PFSK-1 (cell line): ENCODE data around the gene ETV5.
A peak's percentile ranks its signal among the peaks of the same experiment; 100 is the strongest.

ENCODE experiments used
- FOXP2 ChIP-seq: optimal IDR thresholded peaks from 2 replicates; pipeline ENCODE3; 2011; ENCODE audit warnings: borderline replicate concordance, control low read depth, inconsistent platforms; ENCODE audit not compliant: insufficient read depth; ENCODE audit errors: extremely low read length, extremely low read depth
- POLR2AphosphoS5 ChIP-seq: IDR thresholded peaks from 2 replicates; pipeline ENCODE4 v1.6.1; 2012; ENCODE audit warnings: low read depth, mild to moderate bottlenecking, control low read depth, low read length, moderate library complexity
- SIN3A ChIP-seq: IDR thresholded peaks from 2 replicates; pipeline ENCODE4 v1.6.1; 2012; ENCODE audit warnings: mild to moderate bottlenecking, low read length, moderate library complexity, borderline replicate concordance; ENCODE audit not compliant: insufficient read depth
- TAF1 ChIP-seq: IDR thresholded peaks from 2 replicates; pipeline ENCODE4 v1.6.1; 2012; ENCODE audit warnings: low read length, control low read depth, borderline replicate concordance; ENCODE audit not compliant: insufficient read depth
- TF ChIP-seq, protein P1 (sequence below), 2 experiments: IDR thresholded peaks; 2 replicates each; pipeline versions ENCODE4 v1.6.1 to v1.8.0; 2011 to 2012; ENCODE audit warnings: low read depth in 2 of 2, low read length in 2 of 2, control low read depth in 1 of 2, inconsistent platforms in 1 of 2, mild to moderate bottlenecking in 1 of 2, moderate library complexity in 1 of 2; ENCODE audit not compliant: insufficient read depth in 1 of 2

Gene ETV5

DNA sequence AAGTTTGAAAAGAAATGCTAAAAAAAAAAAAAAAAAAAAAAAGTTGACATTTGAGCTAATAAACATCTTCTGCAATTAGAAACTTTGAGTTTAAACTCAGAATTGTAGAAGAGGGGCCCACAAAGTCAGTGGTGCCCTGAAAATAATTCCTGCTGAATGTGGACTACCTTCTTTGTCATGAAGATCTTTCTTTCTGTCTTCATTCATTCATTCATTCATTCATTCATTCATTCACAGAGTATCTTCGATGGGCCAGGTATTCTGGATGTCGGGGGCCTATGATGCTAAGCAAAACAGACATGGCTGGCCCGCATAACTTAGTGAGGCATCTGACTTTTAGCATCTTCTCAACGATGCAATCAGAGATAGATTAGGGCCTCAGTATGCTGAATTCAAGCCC, 24.6 kb downstream of the ETV5 start:
- TF ChIP-seq, protein P1, sequence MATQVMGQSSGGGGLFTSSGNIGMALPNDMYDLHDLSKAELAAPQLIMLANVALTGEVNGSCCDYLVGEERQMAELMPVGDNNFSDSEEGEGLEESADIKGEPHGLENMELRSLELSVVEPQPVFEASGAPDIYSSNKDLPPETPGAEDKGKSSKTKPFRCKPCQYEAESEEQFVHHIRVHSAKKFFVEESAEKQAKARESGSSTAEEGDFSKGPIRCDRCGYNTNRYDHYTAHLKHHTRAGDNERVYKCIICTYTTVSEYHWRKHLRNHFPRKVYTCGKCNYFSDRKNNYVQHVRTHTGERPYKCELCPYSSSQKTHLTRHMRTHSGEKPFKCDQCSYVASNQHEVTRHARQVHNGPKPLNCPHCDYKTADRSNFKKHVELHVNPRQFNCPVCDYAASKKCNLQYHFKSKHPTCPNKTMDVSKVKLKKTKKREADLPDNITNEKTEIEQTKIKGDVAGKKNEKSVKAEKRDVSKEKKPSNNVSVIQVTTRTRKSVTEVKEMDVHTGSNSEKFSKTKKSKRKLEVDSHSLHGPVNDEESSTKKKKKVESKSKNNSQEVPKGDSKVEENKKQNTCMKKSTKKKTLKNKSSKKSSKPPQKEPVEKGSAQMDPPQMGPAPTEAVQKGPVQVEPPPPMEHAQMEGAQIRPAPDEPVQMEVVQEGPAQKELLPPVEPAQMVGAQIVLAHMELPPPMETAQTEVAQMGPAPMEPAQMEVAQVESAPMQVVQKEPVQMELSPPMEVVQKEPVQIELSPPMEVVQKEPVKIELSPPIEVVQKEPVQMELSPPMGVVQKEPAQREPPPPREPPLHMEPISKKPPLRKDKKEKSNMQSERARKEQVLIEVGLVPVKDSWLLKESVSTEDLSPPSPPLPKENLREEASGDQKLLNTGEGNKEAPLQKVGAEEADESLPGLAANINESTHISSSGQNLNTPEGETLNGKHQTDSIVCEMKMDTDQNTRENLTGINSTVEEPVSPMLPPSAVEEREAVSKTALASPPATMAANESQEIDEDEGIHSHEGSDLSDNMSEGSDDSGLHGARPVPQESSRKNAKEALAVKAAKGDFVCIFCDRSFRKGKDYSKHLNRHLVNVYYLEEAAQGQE (IDR thresholded peaks at IDR 0.05; ENCODE audit: insufficient read depth in 1 of 2, low read depth in 2 of 2, low read length in 2 of 2) = no peak
- TF ChIP-seq POLR2AphosphoS5 = 0 out of 2 replicates have a peak, but pooled peaks have one; percentile 49

- TF ChIP-seq POLR2AphosphoS5 = no peak; the same call in 1 of the 2 replicates
- TF ChIP-seq FOXP2 = no peak
- TF ChIP-seq, protein P1 (IDR thresholded peaks at IDR 0.05; ENCODE audit: insufficient read depth in 1 of 2, low read depth in 2 of 2, low read length in 2 of 2) = no peak
- no peak for TF ChIP-seq TAF1
- TF ChIP-seq SIN3A = no peak
Observed at GRCh38 chr3:186083746-186084145, 25.1 kb downstream of the ETV5 start.

- TF ChIP-seq SIN3A (no peak), FOXP2 (no peak), POLR2AphosphoS5 (no peak), TAF1 (no peak)
- TF ChIP-seq, protein P1 (IDR thresholded peaks at IDR 0.05; ENCODE audit: insufficient read depth in 1 of 2, low read depth in 2 of 2, low read length in 2 of 2) = no peak
Observed at GRCh38 chr3:186082150-186082549, 26.7 kb downstream of the ETV5 start.

- no peak for TF ChIP-seq SIN3A
- TF ChIP-seq FOXP2 = no peak
Observed at GRCh38 chr3:186081678-186082077, 27.2 kb downstream of the ETV5 start.

GRCh38 chr3:186080849-186081438, 27.9 kb downstream of the ETV5 start:
- TF ChIP-seq POLR2AphosphoS5 (0 out of 2 replicates have a peak, but pooled peaks have one; percentile 55), SIN3A (no peak)

DNA sequence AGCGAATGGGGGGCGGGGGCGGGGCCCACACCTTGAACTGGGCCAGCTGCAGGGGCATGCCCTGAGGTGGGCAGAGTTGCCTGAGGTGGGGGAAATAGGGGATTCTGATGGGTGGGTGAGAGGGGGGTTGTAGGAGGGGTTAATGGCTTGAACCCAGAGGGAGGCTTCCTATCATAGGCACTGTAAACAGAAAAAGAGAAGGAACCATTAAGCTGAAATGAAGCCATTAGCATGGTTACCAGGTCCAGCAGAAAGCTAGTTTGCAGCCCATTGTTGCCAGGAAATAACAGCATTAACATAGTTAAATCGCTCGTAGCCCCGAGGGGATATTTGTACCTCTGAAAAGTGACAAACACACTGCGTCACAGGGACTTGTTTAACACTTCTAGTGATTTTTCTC, 29.0 kb downstream of the ETV5 start:
- TF ChIP-seq SIN3A = no peak
- TF ChIP-seq, protein P1 (IDR thresholded peaks at IDR 0.05; ENCODE audit: insufficient read depth in 1 of 2, low read depth in 2 of 2, low read length in 2 of 2) = no peak
- no peak for TF ChIP-seq FOXP2
- TF ChIP-seq TAF1 = no peak
- TF ChIP-seq POLR2AphosphoS5 = no peak; the same call in 1 of the 2 replicates
